ENCODE measurements around the gene STIMATE.

STIMATE gene

DNA sequence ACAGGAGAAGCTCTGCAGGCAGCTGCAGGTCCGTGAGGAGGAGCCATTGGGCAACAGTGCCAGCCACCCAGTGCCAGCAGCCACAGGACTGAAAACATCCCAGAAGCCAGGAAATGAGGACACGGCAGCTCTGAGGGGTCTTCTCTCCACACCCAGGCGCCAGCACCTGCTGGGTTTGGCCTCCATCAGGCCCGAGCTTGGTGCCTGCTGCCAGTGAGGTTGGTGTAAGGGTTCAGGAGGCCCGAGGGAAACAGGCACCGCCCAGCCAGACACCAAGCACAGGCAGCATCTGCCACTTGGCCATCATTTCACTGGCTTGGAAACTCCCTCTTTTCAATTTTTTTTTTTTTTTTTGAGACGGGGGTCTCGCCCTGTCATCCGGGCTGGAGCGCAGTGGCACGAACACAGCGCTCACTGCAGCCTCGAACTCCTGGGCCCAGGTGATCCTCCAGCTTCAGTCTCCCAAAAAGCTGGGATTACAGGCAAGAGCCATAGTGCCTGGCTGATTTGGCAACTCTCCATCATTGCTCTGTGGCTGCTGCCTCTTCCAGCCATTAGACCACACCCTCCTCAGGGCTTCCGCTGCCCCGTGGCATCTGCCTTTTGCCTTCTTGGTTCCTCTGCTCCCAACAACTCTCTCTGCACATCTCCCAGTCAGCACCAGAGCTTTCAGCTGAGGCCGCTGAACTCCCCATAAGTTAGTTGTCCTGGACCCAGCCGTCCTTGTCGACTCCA is 104.2 kb downstream of the STIMATE start:
- FAIRE-seq: no peak

GRCh38 chr3:52792413-52792812 is 104.9 kb downstream of the STIMATE start:
- no peak for DNase-seq (ENCODE audit: low spot score)
- FAIRE-seq: no peak

More for the DNA sequence above, 104.2 kb downstream of the STIMATE start:
- no peak for DNase-seq (ENCODE audit: low spot score)

GRCh38 chr3:52791928-52792327 is 105.4 kb downstream of the STIMATE start:
- DNase-seq (ENCODE audit: low spot score): no peak
- no peak for FAIRE-seq

DNA sequence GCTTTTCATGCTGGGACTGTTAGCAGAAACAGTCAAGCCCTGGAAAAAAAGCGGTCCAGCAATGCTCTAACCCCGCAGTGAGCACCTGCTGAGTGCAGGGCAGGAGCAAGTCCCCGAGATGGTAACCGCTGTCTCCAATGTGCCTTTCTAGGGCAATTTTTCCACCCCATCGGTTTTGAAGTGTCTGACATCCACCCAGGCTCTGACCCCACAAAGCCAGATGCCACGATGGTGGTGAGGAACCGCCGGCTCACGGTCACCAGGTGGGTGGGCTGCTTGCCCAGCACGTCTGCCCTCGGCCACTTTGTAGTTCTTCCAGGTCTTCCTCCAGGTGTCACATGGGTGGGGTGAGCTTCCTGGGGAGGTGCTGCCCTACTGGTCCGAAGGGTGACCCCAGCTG is 106.0 kb downstream of the STIMATE start:
- DNase-seq (ENCODE audit: low spot score): no peak
- FAIRE-seq: no peak

DNA sequence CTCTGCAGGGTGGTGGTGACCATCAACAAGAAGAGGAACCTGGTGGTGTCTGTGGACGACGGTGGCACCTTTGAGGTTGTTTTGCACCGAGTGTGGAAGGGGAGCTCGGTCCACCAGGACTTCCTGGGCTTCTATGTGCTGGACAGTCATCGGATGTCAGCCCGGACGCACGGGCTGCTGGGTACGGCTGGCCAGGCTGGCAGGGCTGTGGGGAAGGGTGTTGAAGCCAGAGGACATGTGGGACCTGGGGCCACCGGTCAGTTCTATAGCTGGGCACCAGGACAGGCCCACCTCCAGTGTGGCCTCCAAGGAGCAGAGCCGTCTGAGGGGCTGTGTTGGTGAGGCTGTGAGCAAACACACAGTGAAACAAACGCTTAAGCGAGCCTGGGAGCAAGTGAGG is 106.6 kb downstream of the STIMATE start:
- DNase-seq (ENCODE audit: low spot score) (no peak), FAIRE-seq (no peak)

GRCh38 chr3:52790337-52790736 is 107.0 kb downstream of the STIMATE start:
- no peak for DNase-seq (ENCODE audit: low spot score)
- FAIRE-seq: no peak

DNA sequence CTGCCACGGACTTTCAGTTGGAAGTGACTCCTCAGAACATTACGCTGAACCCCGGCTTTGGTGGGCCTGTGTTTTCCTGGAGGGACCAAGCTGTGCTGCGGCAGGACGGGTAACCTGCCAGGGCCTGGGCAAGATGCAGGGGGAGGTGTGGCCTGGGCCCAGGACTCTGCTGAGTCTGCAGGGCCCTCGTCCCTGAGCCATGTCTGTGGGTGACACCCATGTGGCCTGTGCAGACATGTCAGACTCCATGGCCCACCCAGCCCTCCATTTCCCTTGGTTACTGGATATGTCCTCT is 107.7 kb downstream of the STIMATE start:
- no peak for FAIRE-seq
- DNase-seq (ENCODE audit: low spot score): no peak

- DNase-seq (ENCODE audit: low spot score) (no peak), FAIRE-seq (no peak)
Observed at GRCh38 chr3:52788890-52789745, 108.2 kb downstream of the STIMATE start.

- DNase-seq (ENCODE audit: low spot score) (no peak), FAIRE-seq (no peak)
Observed at GRCh38 chr3:52787672-52788625, 109.4 kb downstream of the STIMATE start.

DNA sequence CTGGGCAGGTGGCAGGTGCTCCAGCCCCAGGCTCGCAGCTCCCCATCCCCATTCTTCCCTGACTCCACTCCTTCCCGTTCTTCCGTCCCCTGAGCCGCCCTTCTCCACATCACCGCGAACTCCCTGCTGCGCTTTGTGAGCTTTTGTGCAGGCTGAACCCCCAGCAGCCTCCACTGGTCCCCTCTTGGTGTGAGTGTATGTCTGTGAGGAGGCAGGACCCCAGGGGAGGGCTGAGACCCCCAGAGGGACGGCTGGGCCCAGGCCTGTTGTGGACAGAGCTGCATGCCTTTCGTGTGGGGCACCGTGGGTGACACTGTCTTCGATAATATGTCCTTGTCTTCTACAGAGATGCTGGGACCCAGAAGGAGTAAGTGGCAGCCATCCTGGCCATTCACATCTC is 110.1 kb downstream of the STIMATE start:
- DNase-seq (ENCODE audit: low spot score) (no peak), FAIRE-seq (no peak)

Data from urothelium cell line (cell line).